Sigmoid colon (tissue), 4 donors: ENCODE data around the gene ITLN1.
"Not testable (repeated sequence)": the region's sequence is repeated elsewhere in the genome, so short reads cannot be mapped to it uniquely, and the experiment has no call there.

Source experiments
- CTCF ChIP-seq, 4 experiments: fragments of 450-650 bp in 3 of 4; fragments of 200-600 bp in 1 of 4; IDR thresholded peaks; one replicate each; pipeline ENCODE4 v1.5.1; 2016 to 2019; ENCODE audit warnings: antibody characterized with exemption in 4 of 4, mild to moderate bottlenecking in 3 of 4, moderate library complexity in 2 of 4
- POLR2A ChIP-seq, 2 donors: fragments of 450-650 bp; IDR thresholded peaks; one replicate each; pipeline ENCODE4 v1.6.1; 2016; ENCODE audit warnings: antibody characterized with exemption in 2 of 2, mild to moderate bottlenecking in 2 of 2, moderate library complexity in 2 of 2
- POLR2AphosphoS5 ChIP-seq, 4 donors: sonication (generic); formaldehyde crosslinking; IDR thresholded peaks; one replicate each; pipeline ENCODE4 v1.6.1; 2017; ENCODE audit warnings: antibody characterized with exemption in 4 of 4

DNA sequence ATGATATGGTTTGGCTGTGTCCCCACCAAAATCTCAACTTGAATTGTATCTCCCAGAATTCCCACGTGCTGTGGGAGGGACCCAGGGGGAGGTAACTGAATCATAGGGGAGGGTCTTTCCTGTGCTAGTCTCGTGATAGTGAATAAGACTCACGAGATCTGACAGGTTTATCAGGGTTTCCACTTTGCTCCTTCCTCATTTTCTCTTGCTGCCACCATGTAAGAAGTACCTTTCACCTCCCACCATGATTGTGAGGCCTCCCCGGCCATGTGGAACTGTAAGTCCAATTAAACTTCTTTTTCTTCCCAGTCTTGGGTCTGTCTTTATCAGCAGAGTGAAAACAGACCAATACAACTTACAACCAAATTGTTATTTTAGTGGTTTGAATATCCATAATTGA is 17.3 kb downstream of the ITLN1 start:
- not testable (repeated sequence) for TF ChIP-seq CTCF, POLR2A, POLR2AphosphoS5 (IDR thresholded peaks at IDR 0.05)
